Measurements from ENCODE around the gene HMG20B. TPM values are rescaled to one million over a fixed set of nuclear protein-coding genes. Genes with fewer than 3 reads are reported as not detected.

HMG20B gene
- total RNA-seq, 3 donors from 2014 or later = 79.9 to 81.9 (median 81.4) TPM

DNA sequence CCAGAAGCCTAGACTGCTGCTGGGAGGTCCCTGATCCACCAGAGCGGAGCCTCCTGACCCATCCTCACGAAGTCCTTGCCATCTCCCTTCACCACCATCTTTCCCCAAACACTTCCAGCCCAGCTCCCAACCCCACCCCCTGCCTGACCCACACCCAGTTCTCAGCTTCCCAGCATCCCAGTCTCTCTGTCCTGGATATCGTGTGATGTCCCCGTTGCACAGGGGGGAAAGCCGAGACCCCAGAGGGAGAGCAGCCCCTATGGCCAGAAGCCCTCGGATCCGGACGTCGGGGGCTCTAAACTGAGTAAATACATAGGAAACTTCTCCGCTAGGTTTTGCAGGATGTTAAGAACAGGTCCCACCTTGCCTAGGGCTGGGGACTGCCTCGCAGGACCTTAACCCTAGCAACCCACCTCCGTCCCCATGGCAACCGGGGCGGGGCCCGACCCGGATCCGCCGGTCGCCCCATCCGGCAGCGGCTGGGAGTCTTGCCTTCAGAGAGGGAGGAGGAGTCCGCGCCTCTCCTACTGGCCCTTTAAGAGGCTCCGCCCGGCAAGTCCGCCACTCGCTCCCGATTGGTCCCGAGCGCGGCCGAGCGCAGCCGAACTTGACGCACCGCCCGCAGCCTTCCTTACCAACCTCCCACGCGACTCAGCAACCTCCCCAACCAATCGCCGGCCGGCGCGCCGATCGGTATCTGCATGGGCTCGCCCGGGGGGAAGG, 451 bp upstream of the HMG20B start:
- Histone ChIP-seq H3K9me3 (no peaks in the 10 kb centered on the region), H3K4me3 (peak overlapping the region; percentile 91), H3K4me1 (ENCODE audit: low read depth) (peaks cover 35% of the 10 kb centered on the region), H3K36me3 (ENCODE audit: low read depth) (no peaks in the 10 kb centered on the region)
- peak; percentile 86 for ATAC-seq
- intact Hi-C loops (cut with DNase I, micrococcal nuclease) = no loop called here
- peak; percentile 99 to 100 (median 100) for DNase-seq
- TF ChIP-seq, protein P1, sequence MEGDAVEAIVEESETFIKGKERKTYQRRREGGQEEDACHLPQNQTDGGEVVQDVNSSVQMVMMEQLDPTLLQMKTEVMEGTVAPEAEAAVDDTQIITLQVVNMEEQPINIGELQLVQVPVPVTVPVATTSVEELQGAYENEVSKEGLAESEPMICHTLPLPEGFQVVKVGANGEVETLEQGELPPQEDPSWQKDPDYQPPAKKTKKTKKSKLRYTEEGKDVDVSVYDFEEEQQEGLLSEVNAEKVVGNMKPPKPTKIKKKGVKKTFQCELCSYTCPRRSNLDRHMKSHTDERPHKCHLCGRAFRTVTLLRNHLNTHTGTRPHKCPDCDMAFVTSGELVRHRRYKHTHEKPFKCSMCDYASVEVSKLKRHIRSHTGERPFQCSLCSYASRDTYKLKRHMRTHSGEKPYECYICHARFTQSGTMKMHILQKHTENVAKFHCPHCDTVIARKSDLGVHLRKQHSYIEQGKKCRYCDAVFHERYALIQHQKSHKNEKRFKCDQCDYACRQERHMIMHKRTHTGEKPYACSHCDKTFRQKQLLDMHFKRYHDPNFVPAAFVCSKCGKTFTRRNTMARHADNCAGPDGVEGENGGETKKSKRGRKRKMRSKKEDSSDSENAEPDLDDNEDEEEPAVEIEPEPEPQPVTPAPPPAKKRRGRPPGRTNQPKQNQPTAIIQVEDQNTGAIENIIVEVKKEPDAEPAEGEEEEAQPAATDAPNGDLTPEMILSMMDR (IDR thresholded peaks at IDR 0.05) = no peak

DNA sequence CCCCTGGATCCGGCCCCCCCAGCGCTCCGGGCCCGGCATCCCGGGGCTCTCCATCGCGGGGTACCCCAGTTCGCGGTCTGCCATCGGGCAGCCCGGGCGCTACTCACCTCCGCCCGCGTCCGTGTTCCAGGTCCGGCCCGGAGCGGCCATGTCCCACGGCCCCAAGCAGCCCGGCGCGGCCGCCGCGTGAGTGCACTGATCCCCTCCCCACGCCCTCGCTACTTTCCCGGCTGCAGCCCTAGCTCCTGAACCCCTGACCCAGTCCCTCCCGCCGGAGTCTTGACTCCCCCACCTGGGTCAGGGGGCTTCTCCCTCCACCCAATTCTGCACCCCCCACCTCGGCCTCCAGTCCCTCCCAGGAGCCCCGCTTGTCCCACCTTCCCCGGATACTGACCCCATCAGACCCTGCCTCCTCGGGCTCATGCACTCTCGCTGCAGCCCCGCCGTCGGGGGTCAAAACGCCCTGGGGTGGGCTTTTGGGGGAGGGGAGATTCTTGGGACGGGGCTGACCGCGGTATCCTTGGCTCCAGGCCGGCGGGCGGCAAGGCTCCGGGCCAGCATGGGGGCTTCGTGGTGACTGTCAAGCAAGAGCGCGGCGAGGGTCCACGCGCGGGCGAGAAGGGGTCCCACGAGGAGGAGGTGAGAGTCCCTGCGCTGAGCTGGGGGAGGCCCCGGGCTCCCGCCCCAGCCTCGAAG, 566 bp downstream of the HMG20B start:
- H3K36me3 ChIP-seq (ENCODE audit: low read depth) = no peaks in the 10 kb centered on the region
- peak overlapping the region; percentile 91 for H3K4me3 ChIP-seq
- intact Hi-C loops (cut with DNase I, micrococcal nuclease) = no loop called here
- DNase-seq = peak in 2 of 3 donors; percentile 41 to 72
- peaks cover 35% of the 10 kb centered on the region for H3K4me1 ChIP-seq (ENCODE audit: low read depth)
- TF ChIP-seq, protein P1 (IDR thresholded peaks at IDR 0.05) = no peak
- ATAC-seq = peak; percentile 7
- H3K9me3 ChIP-seq = no peaks in the 10 kb centered on the region

DNA sequence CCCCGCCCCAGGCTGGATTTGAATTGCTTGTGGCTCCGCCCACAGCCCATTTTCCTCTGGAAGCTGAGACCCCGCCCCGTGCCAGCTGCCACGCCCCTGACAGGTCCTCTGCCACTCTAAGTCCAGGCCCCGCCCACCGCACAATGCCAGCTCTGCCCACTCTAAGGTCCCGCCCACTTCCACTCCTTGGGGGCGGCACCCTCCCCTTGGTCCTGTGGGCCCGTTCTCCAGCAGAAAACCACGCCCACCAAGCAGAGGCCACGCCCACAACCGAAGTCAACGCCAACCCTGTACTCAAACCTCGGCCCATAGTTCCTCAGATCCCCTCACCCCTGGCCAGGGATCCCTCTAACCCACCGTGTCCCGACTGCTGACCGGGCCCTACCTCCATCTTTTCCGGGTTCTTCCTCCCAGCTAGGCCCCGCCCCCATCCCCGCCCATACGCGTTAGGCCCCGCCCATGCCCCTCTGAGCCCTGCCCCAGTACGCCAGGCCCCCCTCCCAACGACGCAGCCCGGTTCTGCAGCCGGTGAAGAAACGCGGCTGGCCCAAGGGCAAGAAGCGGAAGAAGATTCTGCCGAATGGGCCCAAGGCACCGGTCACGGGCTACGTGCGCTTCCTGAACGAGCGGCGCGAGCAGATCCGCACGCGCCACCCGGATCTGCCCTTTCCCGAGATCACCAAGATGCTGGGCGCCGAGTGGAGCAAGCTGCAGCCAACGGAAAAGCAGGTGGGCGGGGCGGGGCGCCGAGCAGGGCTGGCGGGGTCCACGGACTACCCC, 1.3 kb downstream of the HMG20B start:
- no peaks in the 10 kb centered on the region for H3K36me3 ChIP-seq (ENCODE audit: low read depth)
- TF ChIP-seq, protein P1 (IDR thresholded peaks at IDR 0.05) = no peak
- peak overlapping the region; percentile 91 for H3K4me3 ChIP-seq
- H3K9me3 ChIP-seq = no peaks in the 10 kb centered on the region
- intact Hi-C loops (cut with DNase I, micrococcal nuclease) = no loop called here
- DNase-seq (peak; percentile 96 to 98 (median 98)), ATAC-seq (peak; percentile 70)
- peaks cover 35% of the 10 kb centered on the region for H3K4me1 ChIP-seq (ENCODE audit: low read depth)

DNA sequence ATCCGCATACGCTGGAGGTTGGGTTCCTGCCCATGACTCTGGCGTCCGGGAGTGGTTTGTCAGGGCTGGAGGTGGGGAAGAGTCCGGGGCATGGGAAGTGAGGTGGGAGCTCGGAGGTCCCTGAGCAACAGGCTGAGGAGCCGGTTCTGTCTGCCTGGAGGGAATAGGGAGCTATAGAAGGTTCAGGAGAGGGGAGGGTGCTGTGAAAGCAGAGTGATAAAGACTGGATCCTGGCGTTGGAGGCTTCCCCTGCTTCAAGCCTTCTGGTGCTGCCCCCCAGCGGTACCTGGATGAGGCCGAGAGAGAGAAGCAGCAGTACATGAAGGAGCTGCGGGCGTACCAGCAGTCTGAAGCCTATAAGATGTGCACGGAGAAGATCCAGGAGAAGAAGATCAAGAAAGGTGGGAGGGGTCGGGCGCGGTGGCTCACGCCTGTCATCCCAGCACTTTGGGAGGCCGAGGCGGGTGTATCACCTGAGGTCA, 2.6 kb downstream of the HMG20B start:
- no peak overlapping the region for H3K4me3 ChIP-seq
- H3K9me3 ChIP-seq = no peaks in the 10 kb centered on the region
- no peaks in the 10 kb centered on the region for H3K36me3 ChIP-seq (ENCODE audit: low read depth)
- H3K4me1 ChIP-seq (ENCODE audit: low read depth) = peaks cover 32% of the 10 kb centered on the region
- no peak for ATAC-seq
- DNase-seq = peak in 1 of 3 donors; percentile 36
- intact Hi-C loops (cut with DNase I, micrococcal nuclease) = no loop called here
- TF ChIP-seq, protein P1 (IDR thresholded peaks at IDR 0.05) = no peak

DNA sequence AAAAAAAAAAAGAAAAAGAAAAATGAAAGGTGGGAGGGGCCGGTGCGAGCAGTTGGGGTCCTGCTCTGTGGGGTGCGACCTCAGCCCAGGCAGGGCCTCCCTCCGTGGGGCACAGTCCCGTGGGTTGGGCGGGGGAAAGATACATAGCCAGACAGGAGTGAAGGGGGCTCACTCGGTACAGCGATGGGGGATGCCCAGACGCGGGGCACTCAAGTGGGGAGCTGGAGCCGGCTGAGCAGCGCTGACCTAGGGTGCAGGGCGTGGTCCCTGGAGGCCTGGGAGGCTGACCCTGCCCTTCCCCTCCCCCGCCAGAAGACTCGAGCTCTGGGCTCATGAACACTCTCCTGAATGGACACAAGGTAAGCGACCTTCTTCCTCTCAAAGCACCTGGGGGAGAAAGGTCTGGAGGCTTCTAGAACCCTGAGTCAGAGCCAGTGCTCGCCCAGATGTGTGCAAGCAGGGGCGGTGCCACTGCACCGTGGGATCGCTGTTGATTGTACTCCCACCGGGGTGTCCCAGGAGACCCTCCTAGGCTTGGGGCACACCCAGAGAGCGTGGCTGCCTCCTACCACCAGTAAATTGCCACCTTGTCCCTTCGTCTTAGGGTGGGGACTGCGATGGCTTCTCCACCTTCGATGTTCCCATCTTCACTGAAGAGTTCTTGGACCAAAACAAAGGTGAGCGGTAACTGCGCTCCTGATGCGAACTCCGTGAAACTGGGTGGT, 3.4 kb downstream of the HMG20B start:
- intact Hi-C loops (cut with DNase I, micrococcal nuclease) = no loop called here
- Histone ChIP-seq H3K4me1 (ENCODE audit: low read depth) (peaks cover 30% of the 10 kb centered on the region), H3K9me3 (no peaks in the 10 kb centered on the region), H3K36me3 (ENCODE audit: low read depth) (no peaks in the 10 kb centered on the region), H3K4me3 (no peak overlapping the region)
- DNase-seq (peak in 2 of 3 donors; percentile 32 to 61), ATAC-seq (no peak)
- TF ChIP-seq, protein P1 (IDR thresholded peaks at IDR 0.05) = no peak
